ENCODE data around the gene LYSET.
"Not testable (repeated sequence)": the region's sequence is repeated elsewhere in the genome, so short reads cannot be mapped to it uniquely, and the experiment has no call there.

The LYSET gene

DNA sequence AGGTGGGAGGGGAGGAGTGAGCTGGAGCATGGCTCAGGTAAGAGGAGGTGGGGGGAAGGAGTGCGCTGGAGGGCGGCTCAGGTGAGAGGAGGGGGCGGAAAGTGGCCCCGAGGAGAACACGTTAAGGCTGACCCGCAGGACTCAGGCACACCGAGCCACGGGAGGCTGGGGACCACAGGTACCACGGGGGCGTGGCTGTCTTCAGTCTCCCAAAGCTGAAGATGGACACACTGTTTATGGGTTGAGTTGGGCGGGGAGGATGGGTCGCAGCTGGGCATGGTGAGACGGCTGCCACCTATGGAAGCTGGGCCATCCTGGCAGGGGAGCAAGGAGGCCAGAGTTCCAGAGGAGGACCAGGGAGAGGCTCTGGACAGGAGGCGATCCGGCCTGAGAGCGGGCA lies 45.4 kb downstream of the LYSET start:
- DNase-seq, result no peak

DNA sequence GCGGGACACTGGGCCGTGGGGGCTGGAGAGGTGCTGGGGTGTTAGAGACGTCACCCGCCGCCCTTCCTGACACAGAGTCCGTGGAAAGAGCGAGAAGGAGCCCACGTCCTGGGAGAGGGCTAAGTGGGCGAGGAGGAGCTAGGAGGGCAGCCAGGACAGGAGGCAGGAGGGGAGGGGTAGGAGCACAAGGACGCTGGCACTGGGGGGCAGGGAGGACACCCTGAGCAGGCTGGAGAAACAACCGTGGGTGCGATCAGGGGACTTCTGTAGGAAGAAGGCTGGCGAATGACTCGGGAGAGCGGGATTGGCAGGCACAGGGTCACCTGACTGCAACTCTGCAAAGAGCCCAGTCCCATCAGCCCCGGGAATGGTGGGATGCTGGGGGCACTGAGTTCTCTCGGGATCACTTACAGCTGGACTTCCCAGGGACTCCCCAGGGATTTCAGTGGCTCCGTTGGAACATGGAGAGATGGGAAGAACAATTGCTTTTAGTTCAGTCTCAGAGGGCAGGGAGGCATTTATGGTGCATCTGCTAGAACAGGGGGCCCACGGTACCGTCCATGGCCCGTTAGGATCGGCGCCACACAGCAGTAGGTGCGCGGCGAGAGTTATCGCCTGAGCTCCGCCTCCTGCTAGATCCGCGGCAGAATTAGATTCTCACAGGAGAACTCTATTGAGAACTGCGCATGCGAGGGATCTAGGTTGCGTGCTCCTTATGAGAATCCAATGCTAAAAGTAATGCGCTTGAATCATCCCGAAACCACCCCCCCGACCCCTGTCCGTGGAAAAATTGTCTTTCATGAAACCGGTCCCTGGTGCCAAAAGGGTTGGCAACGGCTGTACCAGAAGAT lies 46.2 kb downstream of the LYSET start:
- DNase-seq, result peak in 1 of 5 experiments; percentile 19

DNA sequence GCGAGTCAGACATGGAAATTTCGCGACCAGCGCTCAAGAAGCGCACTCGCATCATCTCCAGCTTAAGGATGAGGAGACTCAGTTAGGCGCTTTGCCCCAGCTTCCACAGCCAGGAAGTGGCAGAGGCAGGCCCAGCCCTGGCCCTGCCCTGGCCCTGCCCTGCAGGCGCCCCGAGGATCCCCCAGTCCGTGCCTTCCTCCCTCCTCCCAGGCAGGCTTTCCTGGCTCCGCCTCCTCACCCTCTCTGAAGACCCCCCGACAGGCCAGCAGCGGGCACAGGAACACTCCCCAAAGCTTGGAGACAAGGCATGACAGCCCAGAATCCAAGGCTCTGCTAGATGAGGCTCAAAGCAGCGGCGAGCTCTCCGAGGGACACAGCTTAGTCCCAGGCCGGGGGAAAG lies 47.0 kb downstream of the LYSET start:
- DNase-seq, result no peak

DNA sequence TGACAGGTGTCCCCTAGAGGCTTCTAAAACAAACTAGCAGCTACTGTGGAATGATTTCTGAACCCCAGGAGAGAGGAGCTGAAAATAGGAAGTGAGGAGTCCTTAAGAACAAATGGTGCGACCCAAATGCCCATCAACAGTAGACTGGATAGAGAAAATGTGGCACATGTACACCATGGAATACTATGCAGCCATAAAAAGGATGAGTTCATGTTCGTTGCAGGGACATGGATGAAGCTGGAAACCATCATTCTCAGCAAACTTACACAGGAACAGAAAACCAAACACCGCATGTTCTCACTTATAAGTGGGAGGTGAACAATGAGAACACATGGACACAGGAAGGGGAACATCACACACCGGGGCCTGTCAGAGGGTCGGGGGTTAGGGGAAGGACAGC lies 48.0 kb downstream of the LYSET start:
- not testable (repeated sequence) for DNase-seq

DNA sequence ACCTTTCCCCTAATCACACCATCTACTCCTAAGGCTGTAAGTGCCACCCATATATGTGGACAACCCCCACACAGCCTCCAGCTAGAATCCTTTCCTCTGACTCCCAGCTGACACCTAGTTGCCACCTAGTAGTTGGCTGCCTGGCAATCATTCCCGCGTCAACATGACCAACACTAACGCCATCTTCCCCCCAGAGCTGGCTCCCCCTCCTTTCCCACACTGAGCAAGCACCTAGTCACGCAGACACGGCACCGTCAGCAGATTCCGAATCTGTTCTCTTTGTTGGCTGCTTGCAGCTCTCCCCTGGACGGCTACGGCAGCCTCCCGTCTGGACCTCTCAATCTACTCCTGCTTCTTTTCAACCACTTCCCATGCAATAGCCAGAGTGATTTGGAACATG lies 49.7 kb downstream of the LYSET start:
- DNase-seq, result no peak

Data from T-helper 2 cell (primary cell).